Liver (tissue), 9 donors: ENCODE results near the gene ACOT6. TPM values are rescaled to one million over a fixed set of nuclear protein-coding genes. Genes with fewer than 3 reads are reported as not detected.
"Not testable (repeated sequence)": the region's sequence is repeated elsewhere in the genome, so short reads cannot be mapped to it uniquely, and the experiment has no call there.

Source experiments
- DNase-seq: peaks from one replicate; pipeline ENCODE4 v3.0.0-alpha.2; 2017; ENCODE audit warnings: low spot score
- H3K27ac ChIP-seq, 2 donors: one replicate each; pipeline ENCODE4 v1.7.0; 2013; ENCODE audit warnings: inconsistent platforms in 2 of 2, low read length in 2 of 2, control low read depth in 1 of 2, low read depth in 1 of 2, mild to moderate bottlenecking in 1 of 2
- H3K27me3 ChIP-seq, 4 donors: one replicate each; pipeline versions ENCODE4 v1.6.1 to v1.7.0; 2013; ENCODE audit warnings: low read length in 3 of 4, inconsistent platforms in 1 of 4, mild to moderate bottlenecking in 1 of 4, moderate library complexity in 1 of 4; ENCODE audit not compliant: control insufficient read depth in 4 of 4, insufficient read depth in 4 of 4
- H3K36me3 ChIP-seq, 4 donors: one replicate each; pipeline versions ENCODE4 v1.6.1 to v1.7.0; 2013; ENCODE audit warnings: low read length in 3 of 4, mild to moderate bottlenecking in 3 of 4, low read depth in 1 of 4, moderate library complexity in 1 of 4; ENCODE audit not compliant: control insufficient read depth in 4 of 4, insufficient read depth in 3 of 4
- H3K4me1 ChIP-seq, 4 donors: one replicate each; pipeline versions ENCODE4 v1.6.1 to v1.7.0; 2013; ENCODE audit warnings: low read length in 3 of 4, mild to moderate bottlenecking in 3 of 4, moderate library complexity in 1 of 4; ENCODE audit not compliant: control insufficient read depth in 4 of 4, insufficient read depth in 4 of 4
- H3K4me3 ChIP-seq, 3 donors: one replicate each; pipeline versions ENCODE4 v1.6.1 to v1.7.0; 2013; ENCODE audit warnings: low read length in 3 of 3, control low read depth in 1 of 3, low read depth in 1 of 3, mild to moderate bottlenecking in 1 of 3
- H3K9ac ChIP-seq, 2 donors: one replicate each; pipeline ENCODE4 v1.7.0; 2013; ENCODE audit warnings: low read length in 2 of 2, mild to moderate bottlenecking in 2 of 2, moderate library complexity in 2 of 2, control low read depth in 1 of 2, low read depth in 1 of 2
- H3K9me3 ChIP-seq, 4 donors: one replicate each; pipeline versions ENCODE4 v1.6.1 to v1.7.0; 2013; ENCODE audit warnings: low read length in 3 of 4; ENCODE audit not compliant: control insufficient read depth in 4 of 4
- ATF3 ChIP-seq: IDR thresholded peaks from 2 replicates; pipeline ENCODE4 v1.6.1; 2016; ENCODE audit warnings: antibody characterized with exemption
- EGR1 ChIP-seq, 2 donors: IDR thresholded peaks; 2 replicates each; pipeline ENCODE4 v1.6.1; 2016 to 2018; ENCODE audit warnings: antibody characterized with exemption in 2 of 2, low read depth in 2 of 2
- FOXA1 ChIP-seq: IDR thresholded peaks from 2 replicates; pipeline ENCODE4 v1.6.1; 2016; ENCODE audit warnings: antibody characterized with exemption
- FOXA2 ChIP-seq: IDR thresholded peaks from 2 replicates; pipeline ENCODE4 v1.6.1; 2016; ENCODE audit warnings: antibody characterized with exemption
- GABPA ChIP-seq, 2 donors: IDR thresholded peaks in 1 of 2; conservative IDR thresholded peaks in 1 of 2; 2 replicates each; pipeline ENCODE4 v1.6.1; 2016; ENCODE audit warnings: antibody characterized with exemption in 2 of 2, mild to moderate bottlenecking in 1 of 2, moderate library complexity in 1 of 2
- HNF4A ChIP-seq, 2 donors: conservative IDR thresholded peaks; 2 replicates each; pipeline ENCODE4 v1.6.1; 2016; ENCODE audit warnings: antibody characterized with exemption in 2 of 2, mild to moderate bottlenecking in 2 of 2
- HNF4G ChIP-seq: IDR thresholded peaks from 2 replicates; pipeline ENCODE4 v1.6.1; 2016; ENCODE audit warnings: antibody characterized with exemption
- JUND ChIP-seq, 2 donors: IDR thresholded peaks; 2 replicates each; pipeline ENCODE4 v1.6.1; 2016; ENCODE audit warnings: antibody characterized with exemption in 2 of 2
- NR2F2 ChIP-seq: IDR thresholded peaks from 2 replicates; pipeline ENCODE4 v1.6.1; 2016; ENCODE audit warnings: antibody characterized with exemption
- RAD21 ChIP-seq, 2 donors: IDR thresholded peaks; 2 replicates each; pipeline ENCODE4 v1.6.1; 2016; ENCODE audit warnings: antibody characterized with exemption in 2 of 2, mild to moderate bottlenecking in 2 of 2
- RXRA ChIP-seq, 2 donors: IDR thresholded peaks; 2 replicates each; pipeline ENCODE4 v1.6.1; 2017 to 2018; ENCODE audit warnings: antibody characterized with exemption in 2 of 2, mild to moderate bottlenecking in 1 of 2
- SP1 ChIP-seq: IDR thresholded peaks from 2 replicates; pipeline ENCODE4 v1.6.1; 2018; ENCODE audit warnings: antibody characterized with exemption, mild to moderate bottlenecking
- TAF1 ChIP-seq: conservative IDR thresholded peaks from 2 replicates; pipeline ENCODE4 v1.6.1; 2016; ENCODE audit warnings: antibody characterized with exemption, mild to moderate bottlenecking
- YY1 ChIP-seq: IDR thresholded peaks from 2 replicates; pipeline ENCODE4 v1.6.1; 2016; ENCODE audit warnings: antibody characterized with exemption, mild to moderate bottlenecking
- WGBS: extraction: QIAGEN DNeasy Blood & Tissue Kit; methylation state at CpG from one replicate; pipeline ENCODE4 v1.1.7; 2013; 5-methylcytosine and 5-hydroxymethylcytosine counted together
- polyA plus RNA-seq, 2 donors: library from polyadenylated mRNA; stranded (reverse) in 1 of 2; unstranded in 1 of 2; fragments of 200-250 nt in 1 of 2; fragments of >200 nt in 1 of 2; fragmentation: Nextera tagmentation in 1 of 2; extraction: Ambion mirVana in 1 of 2; gene quantifications; one replicate each; pipeline versions ENCODE4 v1.2.1 to v1.2.3, GENCODE V29; 2013 to 2015
- total RNA-seq, 2 donors: library from RNA; depleted of rRNA; stranded (reverse); fragments of >200 nt; gene quantifications; one replicate each; pipeline ENCODE4 v1.2.3, GENCODE V29; 2014
- TF ChIP-seq, protein P1 (sequence below): IDR thresholded peaks from 2 replicates; pipeline ENCODE4 v1.6.1; 2016; ENCODE audit warnings: antibody characterized with exemption, mild to moderate bottlenecking
- TF ChIP-seq, protein P2 (sequence below): fragments of 150-350 bp; IDR thresholded peaks from 2 replicates; pipeline ENCODE4 v1.5.1; 2017; ENCODE audit warnings: improper control_type of control experiment, low read depth, low read length; ENCODE audit not compliant: missing input control
- TF ChIP-seq, protein P3 (sequence below): IDR thresholded peaks from 2 replicates; pipeline ENCODE4 v1.6.1; 2016; ENCODE audit warnings: antibody characterized with exemption
- TF ChIP-seq, protein P4 (sequence below): IDR thresholded peaks from 2 replicates; pipeline ENCODE4 v1.6.1; 2016; ENCODE audit warnings: antibody characterized with exemption
- donor health status: healthy.
- donor health status: healthy.
- donor health status: healthy.
- donor health status: healthy.
- donor health status: healthy.

ACOT6 gene
- total and polyA plus RNA-seq, 4 donors: 0.65 to 1.1 (median 1.1) TPM; not detected in 1

DNA sequence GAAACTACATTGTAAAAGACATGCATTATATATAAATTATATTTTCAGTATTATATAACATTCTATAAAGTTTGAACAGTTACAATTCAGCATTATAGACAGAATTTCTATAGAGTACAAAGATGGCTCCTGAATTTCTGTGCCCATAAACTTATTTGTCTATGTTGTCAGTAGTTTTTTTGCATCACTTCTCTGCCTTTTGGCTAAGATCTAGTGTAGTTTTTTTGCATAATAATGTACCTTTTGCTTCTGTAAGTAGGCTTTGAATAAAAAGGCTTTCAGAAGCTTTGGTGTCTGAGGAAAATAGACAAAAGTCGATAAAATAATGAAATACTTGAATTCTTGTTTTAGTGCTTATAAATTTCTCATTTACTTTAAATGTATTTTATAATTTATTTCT, 43.5 kb downstream of the ACOT6 start:
- 95% methylated on average over 1 of the region's 1 CpG for WGBS
- TF ChIP-seq, protein P1, sequence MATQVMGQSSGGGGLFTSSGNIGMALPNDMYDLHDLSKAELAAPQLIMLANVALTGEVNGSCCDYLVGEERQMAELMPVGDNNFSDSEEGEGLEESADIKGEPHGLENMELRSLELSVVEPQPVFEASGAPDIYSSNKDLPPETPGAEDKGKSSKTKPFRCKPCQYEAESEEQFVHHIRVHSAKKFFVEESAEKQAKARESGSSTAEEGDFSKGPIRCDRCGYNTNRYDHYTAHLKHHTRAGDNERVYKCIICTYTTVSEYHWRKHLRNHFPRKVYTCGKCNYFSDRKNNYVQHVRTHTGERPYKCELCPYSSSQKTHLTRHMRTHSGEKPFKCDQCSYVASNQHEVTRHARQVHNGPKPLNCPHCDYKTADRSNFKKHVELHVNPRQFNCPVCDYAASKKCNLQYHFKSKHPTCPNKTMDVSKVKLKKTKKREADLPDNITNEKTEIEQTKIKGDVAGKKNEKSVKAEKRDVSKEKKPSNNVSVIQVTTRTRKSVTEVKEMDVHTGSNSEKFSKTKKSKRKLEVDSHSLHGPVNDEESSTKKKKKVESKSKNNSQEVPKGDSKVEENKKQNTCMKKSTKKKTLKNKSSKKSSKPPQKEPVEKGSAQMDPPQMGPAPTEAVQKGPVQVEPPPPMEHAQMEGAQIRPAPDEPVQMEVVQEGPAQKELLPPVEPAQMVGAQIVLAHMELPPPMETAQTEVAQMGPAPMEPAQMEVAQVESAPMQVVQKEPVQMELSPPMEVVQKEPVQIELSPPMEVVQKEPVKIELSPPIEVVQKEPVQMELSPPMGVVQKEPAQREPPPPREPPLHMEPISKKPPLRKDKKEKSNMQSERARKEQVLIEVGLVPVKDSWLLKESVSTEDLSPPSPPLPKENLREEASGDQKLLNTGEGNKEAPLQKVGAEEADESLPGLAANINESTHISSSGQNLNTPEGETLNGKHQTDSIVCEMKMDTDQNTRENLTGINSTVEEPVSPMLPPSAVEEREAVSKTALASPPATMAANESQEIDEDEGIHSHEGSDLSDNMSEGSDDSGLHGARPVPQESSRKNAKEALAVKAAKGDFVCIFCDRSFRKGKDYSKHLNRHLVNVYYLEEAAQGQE: no peak
- TF ChIP-seq JUND (IDR thresholded peaks at IDR 0.05) (no peak), ATF3 (no peak), YY1 (no peak), SP1 (no peak), HNF4A (conservative IDR thresholded peaks at IDR 0.05) (no peak), TAF1 (no peak), HNF4G (no peak), RAD21 (IDR thresholded peaks at IDR 0.05) (no peak), FOXA1 (no peak), NR2F2 (no peak), EGR1 (IDR thresholded peaks at IDR 0.05; ENCODE audit: low read depth in 2 of 2) (no peak), FOXA2 (no peak), RXRA (IDR thresholded peaks at IDR 0.05) (no peak), GABPA (IDR thresholded peaks at IDR 0.05 in 1 of 2, conservative IDR thresholded peaks at IDR 0.05 in 1 of 2) (no peak)
- TF ChIP-seq, protein P2, sequence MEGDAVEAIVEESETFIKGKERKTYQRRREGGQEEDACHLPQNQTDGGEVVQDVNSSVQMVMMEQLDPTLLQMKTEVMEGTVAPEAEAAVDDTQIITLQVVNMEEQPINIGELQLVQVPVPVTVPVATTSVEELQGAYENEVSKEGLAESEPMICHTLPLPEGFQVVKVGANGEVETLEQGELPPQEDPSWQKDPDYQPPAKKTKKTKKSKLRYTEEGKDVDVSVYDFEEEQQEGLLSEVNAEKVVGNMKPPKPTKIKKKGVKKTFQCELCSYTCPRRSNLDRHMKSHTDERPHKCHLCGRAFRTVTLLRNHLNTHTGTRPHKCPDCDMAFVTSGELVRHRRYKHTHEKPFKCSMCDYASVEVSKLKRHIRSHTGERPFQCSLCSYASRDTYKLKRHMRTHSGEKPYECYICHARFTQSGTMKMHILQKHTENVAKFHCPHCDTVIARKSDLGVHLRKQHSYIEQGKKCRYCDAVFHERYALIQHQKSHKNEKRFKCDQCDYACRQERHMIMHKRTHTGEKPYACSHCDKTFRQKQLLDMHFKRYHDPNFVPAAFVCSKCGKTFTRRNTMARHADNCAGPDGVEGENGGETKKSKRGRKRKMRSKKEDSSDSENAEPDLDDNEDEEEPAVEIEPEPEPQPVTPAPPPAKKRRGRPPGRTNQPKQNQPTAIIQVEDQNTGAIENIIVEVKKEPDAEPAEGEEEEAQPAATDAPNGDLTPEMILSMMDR: no peak
- TF ChIP-seq, protein P3, sequence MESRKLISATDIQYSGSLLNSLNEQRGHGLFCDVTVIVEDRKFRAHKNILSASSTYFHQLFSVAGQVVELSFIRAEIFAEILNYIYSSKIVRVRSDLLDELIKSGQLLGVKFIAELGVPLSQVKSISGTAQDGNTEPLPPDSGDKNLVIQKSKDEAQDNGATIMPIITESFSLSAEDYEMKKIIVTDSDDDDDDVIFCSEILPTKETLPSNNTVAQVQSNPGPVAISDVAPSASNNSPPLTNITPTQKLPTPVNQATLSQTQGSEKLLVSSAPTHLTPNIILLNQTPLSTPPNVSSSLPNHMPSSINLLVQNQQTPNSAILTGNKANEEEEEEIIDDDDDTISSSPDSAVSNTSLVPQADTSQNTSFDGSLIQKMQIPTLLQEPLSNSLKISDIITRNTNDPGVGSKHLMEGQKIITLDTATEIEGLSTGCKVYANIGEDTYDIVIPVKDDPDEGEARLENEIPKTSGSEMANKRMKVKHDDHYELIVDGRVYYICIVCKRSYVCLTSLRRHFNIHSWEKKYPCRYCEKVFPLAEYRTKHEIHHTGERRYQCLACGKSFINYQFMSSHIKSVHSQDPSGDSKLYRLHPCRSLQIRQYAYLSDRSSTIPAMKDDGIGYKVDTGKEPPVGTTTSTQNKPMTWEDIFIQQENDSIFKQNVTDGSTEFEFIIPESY: no peak
- TF ChIP-seq, protein P4, sequence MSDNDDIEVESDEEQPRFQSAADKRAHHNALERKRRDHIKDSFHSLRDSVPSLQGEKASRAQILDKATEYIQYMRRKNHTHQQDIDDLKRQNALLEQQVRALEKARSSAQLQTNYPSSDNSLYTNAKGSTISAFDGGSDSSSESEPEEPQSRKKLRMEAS: no peak

DNA sequence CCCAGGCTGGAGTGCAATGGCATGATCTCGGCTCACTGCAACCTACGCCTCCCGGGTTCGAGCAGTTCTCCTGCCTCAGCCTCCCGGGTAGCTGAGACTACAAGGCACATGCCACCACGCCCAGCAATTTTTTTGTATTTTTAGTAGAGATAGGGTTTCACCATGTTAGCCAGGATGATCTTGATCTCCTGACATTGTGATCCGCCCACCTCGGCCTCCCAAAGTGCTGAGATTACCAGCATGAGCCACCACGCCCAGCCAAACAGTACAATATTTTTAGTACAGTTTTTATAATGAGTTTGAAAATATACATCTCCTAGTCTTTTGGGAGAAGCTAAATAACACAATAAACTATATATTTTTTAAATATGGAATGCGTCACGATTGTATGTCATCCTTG, 46.9 kb downstream of the ACOT6 start:
- H3K27me3 ChIP-seq, H3K27ac ChIP-seq, H3K9me3 ChIP-seq, H3K9ac ChIP-seq, H3K4me3 ChIP-seq, DNase-seq, H3K36me3 ChIP-seq, H3K4me1 ChIP-seq: not testable (repeated sequence)
- WGBS: 98% methylated on average over 11 of the region's 11 CpGs

More for the DNA sequence above, 43.5 kb downstream of the ACOT6 start:
- Histone ChIP-seq H3K9me3 (no peaks in the 10 kb centered on the region), H3K4me3 (no peak overlapping the region), H3K4me1 (peaks cover 0 to under 1% (median 0%) of the 10 kb centered on the region in 4 donors), H3K9ac (no peak overlapping the region), H3K36me3 (peaks cover 0 to 4% (median under 1%) of the 10 kb centered on the region in 4 donors), H3K27ac (no peak overlapping the region), H3K27me3 (no peaks in the 10 kb centered on the region)
- no peak for DNase-seq
